GM12878 (cell line): Measurements from ENCODE around the gene SYT1.

Source experiments
- CTCF ChIP-seq, 3 experiments: IDR thresholded peaks in 2 of 3; conservative IDR thresholded peaks in 1 of 3; 2 replicates each; pipeline ENCODE4 v1.5.1; 2011; ENCODE audit warnings: low read depth in 3 of 3, low read length in 3 of 3, mild to moderate bottlenecking in 3 of 3, control low read depth in 2 of 3, moderate library complexity in 2 of 3, inconsistent platforms in 1 of 3, mixed read lengths in 1 of 3; ENCODE audit not compliant: control insufficient read depth in 2 of 3, insufficient read depth in 1 of 3; ENCODE audit errors: extremely low read depth in 1 of 3
- EP300 ChIP-seq, 2 experiments: fragments of 150-350 bp in 1 of 2; IDR thresholded peaks; 2 replicates each; pipeline ENCODE4 v1.6.1; 2011 to 2012; ENCODE audit warnings: low read depth in 2 of 2, low read length in 2 of 2, borderline replicate concordance in 1 of 2, improper control_type of control experiment in 1 of 2, inconsistent platforms in 1 of 2; ENCODE audit not compliant: control insufficient read depth in 1 of 2
- ETV6 ChIP-seq, 2 experiments: fragments of 450-650 bp in 1 of 2; IDR thresholded peaks in 1 of 2; conservative IDR thresholded peaks in 1 of 2; 2 replicates each; pipeline ENCODE4 v1.6.1; 2014; ENCODE audit warnings: antibody characterized with exemption in 1 of 2, borderline replicate concordance in 1 of 2, low read depth in 1 of 2, mild to moderate bottlenecking in 1 of 2, moderate library complexity in 1 of 2
- EZH2 ChIP-seq: IDR thresholded peaks from 2 replicates; pipeline ENCODE4 v1.6.1; 2012; ENCODE audit warnings: low read depth, mild to moderate bottlenecking, control low read depth, inconsistent platforms, low read length, borderline replicate concordance; ENCODE audit not compliant: control insufficient read depth
- FOXK2 ChIP-seq: fragments of 450-650 bp; IDR thresholded peaks from 2 replicates; pipeline ENCODE4 v1.6.1; 2017; ENCODE audit warnings: mild to moderate bottlenecking, moderate library complexity
- MTA2 ChIP-seq: fragments of 450-650 bp; IDR thresholded peaks from 2 replicates; pipeline ENCODE4 v1.6.1; 2016; ENCODE audit warnings: low read depth, mild to moderate bottlenecking, moderate library complexity
- RAD21 ChIP-seq: IDR thresholded peaks from 2 replicates; pipeline ENCODE4 v1.6.1; 2011; ENCODE audit warnings: mild to moderate bottlenecking, low read depth, low read length, moderate library complexity; ENCODE audit not compliant: insufficient read depth
- RCOR1 ChIP-seq: conservative IDR thresholded peaks from 2 replicates; pipeline ENCODE4 v1.6.1; 2012; ENCODE audit warnings: low read depth, low read length, improper control_type of control experiment
- SKIL ChIP-seq: fragments of 450-650 bp; IDR thresholded peaks from 2 replicates; pipeline ENCODE4 v1.6.1; 2017; ENCODE audit warnings: mild to moderate bottlenecking, low read depth, inconsistent platforms; ENCODE audit not compliant: poor library complexity, severe bottlenecking
- SP1 ChIP-seq: IDR thresholded peaks from one replicate; pipeline ENCODE4 v1.6.1; 2011; ENCODE audit warnings: low read depth, low read length
- SREBF2 ChIP-seq: IDR thresholded peaks from 2 replicates; pipeline ENCODE4 v1.6.1; 2012; ENCODE audit warnings: mild to moderate bottlenecking, low read length
- TAF1 ChIP-seq: IDR thresholded peaks from 2 replicates; pipeline ENCODE4 v1.6.1; 2011; ENCODE audit warnings: mild to moderate bottlenecking, low read depth, low read length, borderline replicate concordance

GRCh38 chr12:79422060-79422812, 557.7 kb downstream of the SYT1 start:
- no peak for TF ChIP-seq CTCF (IDR thresholded peaks at IDR 0.05 in 2 of 3, conservative IDR thresholded peaks at IDR 0.05 in 1 of 3; ENCODE audit: control insufficient read depth in 2 of 3, extremely low read depth in 1 of 3, insufficient read depth in 1 of 3, low read depth in 3 of 3, low read length in 3 of 3)
- TF ChIP-seq MTA2, result no peak
- TF ChIP-seq SREBF2, result no peak
- TF ChIP-seq TAF1, result no peak
- TF ChIP-seq RCOR1, result no peak
- no peak for TF ChIP-seq ETV6 (conservative IDR thresholded peaks at IDR 0.05 in 1 of 2, IDR thresholded peaks at IDR 0.05 in 1 of 2; ENCODE audit: borderline replicate concordance in 1 of 2, low read depth in 1 of 2)
- TF ChIP-seq FOXK2, result no peak
- TF ChIP-seq SP1, result no peak
- TF ChIP-seq RAD21, result no peak
- TF ChIP-seq SKIL, result no peak
- no peak for TF ChIP-seq EZH2
- TF ChIP-seq EP300 (IDR thresholded peaks at IDR 0.05; ENCODE audit: borderline replicate concordance in 1 of 2, control insufficient read depth in 1 of 2, low read depth in 2 of 2, low read length in 2 of 2), result no peak
